Activated CD8-positive, alpha-beta memory T cell treated with anti-CD3 and anti-CD28 coated beads for 36 hours (primary cell): Measurements from ENCODE around the gene LOXL4. TPM values are rescaled to one million over a fixed set of nuclear protein-coding genes. Genes with fewer than 3 reads are reported as not detected.

Experiments used
- CTCF ChIA-PET: fragments of 350-600 bp; sonication (Branson Sonifier 250); formaldehyde crosslinking; loops from one replicate; lab custom pipeline; 2021; ENCODE audit warnings: antibody characterized with exemption; lab: Charles Lee
- POLR2A ChIA-PET: fragments of 350-600 bp; sonication (Branson Sonifier 250); formaldehyde crosslinking; loops from one replicate; lab custom pipeline; 2021; ENCODE audit warnings: antibody characterized with exemption; lab: Charles Lee
- total RNA-seq, 2 experiments: library from RNA; stranded (reverse); gene quantifications; one replicate each; pipeline ENCODE4 v1.2.3, GENCODE V29; 2021

Gene LOXL4
- total RNA-seq, 2 experiments from 2014 or later = not detected

GRCh38 chr10:98296524-98296923 is 28.5 kb upstream of the LOXL4 start:
- ChIA-PET POLR2A (no interaction called here), CTCF (no interaction called here)

GRCh38 chr10:98295907-98296306 is 27.9 kb upstream of the LOXL4 start:
- CTCF ChIA-PET = no interaction called here

DNA sequence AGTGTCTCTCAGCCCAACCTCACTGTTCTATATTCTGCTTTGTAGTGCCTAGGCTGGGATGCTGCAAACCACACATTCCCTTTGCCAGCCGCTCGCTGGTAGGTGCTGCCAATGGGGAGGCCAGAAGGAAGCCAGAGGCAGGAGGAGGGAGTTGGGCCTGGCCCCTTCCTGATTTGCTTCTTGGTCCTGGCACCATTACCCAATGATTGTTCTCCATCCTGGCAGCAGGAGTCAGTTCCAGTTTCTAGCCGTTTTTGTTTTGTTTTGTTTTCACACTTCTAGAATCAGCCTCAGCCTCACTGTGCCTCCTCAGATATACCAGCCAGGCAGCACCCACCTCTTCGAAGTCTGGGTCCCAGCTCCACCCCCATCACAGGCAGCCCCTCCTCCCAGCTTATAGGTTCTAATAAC is 27.4 kb upstream of the LOXL4 start:
- CTCF ChIA-PET = no interaction called here

More at GRCh38 chr10:98295907-98296306, 27.9 kb upstream of the LOXL4 start:
- POLR2A ChIA-PET = no interaction called here

GRCh38 chr10:98294270-98294627 is 26.3 kb upstream of the LOXL4 start:
- ChIA-PET POLR2A (no interaction called here), CTCF (no interaction called here)

More for the DNA sequence above, 27.4 kb upstream of the LOXL4 start:
- POLR2A ChIA-PET = no interaction called here

DNA sequence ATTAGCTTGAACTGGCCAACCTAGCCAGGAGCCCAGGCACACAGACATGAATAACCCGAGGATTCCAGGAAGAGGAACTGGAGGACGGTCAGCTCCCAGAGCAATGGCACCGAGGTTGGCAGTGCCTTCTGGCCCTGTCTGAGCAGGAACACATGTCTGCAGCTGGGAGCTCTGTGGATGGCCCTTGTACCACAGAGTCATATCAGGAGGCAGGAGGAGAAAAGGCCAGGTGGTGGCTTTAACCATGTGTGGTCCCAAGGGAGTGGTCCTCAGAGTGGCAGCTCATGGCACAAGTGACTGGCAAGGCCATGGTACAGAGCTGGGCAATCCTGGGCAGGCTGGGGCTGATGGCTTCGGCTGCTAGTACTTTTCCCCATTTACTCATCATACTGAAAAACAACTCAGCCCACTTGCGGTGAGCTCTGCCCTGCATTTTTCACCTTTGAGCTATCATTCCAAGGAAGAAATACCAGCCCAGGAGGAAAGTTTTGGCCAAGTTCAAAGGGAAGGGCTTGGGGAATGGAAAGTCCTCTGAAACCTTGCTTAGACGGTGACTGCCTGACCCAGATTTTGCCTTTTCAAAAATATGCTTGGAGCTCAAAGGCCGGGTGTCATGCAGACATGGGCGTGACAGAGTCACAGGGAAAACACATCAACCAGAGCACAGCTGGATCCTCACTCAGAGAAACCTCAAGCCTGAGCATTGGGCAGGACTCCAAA is 25.7 kb upstream of the LOXL4 start:
- CTCF ChIA-PET = no interaction called here
- POLR2A ChIA-PET = no interaction called here

DNA sequence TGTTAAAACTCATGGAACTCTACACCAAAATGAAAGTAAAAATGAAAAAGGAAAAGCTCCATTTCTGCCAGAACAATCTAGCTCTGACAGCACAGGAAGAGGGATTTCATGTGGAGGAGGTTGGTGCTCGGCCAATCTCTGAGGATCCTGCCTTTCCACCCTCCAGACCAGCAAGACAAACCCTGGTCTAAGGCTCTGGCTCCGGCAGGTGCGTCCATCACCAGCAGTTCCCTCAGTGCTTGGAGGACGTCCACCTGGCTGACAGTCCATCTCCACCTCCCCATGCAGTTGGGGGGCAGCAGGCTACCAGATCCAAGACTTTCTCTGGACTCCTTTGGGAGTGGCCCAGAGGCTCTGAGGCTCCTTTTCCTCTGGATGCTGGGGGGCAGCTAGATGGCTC is 25.0 kb upstream of the LOXL4 start:
- POLR2A ChIA-PET = no interaction called here
- CTCF ChIA-PET = no interaction called here

DNA sequence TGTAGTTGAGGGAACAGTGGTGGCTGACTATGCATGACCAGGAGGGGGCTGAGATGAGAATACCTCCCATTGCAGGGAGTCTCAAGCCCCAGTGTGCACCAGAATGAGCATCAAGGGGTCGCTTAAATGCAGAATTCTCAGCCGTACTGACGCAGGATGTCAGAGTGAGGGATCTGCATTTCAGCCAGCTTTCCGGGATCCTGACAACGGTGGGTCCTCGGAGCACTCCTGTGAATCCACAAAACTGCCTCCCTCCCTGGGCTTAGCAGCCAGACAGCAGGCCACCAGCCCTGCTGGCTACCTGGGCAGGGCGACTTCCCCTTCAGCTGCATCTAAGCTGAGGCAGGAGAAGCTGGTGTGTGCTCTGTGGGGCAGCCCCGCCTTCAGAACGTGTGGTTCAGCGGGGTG is 21.8 kb upstream of the LOXL4 start:
- CTCF ChIA-PET = no interaction called here

DNA sequence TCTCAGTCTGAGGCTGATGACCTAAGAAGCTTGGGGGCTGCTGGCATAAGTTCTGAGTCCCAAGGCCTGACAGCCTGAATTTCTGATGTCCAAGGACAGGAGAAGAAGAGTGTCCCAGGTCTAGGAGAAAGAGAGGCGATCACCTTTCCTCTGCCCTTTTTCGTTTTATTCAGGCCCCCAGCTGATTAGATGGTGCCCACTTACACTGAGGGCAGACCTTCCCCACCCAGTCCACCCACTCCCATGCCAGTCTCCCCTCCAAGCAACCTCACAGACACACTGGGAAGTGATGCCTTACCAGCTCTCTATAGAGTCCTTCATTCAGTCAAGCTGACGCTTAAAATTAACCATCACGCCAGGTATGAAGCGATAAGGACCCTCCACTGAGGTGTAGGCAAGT is 19.3 kb upstream of the LOXL4 start:
- ChIA-PET CTCF (no interaction called here), POLR2A (no interaction called here)

More for the DNA sequence above, 21.8 kb upstream of the LOXL4 start:
- POLR2A ChIA-PET = no interaction called here

DNA sequence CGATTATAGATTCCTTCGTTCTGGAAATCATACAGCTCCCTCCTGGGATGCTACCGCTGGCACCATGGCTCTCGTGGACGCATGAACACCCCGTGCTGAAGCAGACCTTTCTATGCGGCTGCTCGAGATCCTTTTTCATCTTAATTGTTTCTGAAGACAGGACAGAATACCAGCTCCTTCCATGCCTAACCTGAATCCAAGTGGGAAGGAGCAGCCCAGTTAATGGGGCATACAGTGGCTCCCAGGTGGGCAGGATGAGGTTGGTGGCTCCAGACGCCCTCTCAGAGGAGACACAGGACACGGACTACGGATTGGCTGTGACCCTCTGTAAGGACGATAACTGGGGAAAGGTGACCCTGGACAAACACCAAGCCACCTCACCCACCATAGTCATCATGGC is 18.4 kb upstream of the LOXL4 start:
- CTCF ChIA-PET = no interaction called here
- POLR2A ChIA-PET = no interaction called here

DNA sequence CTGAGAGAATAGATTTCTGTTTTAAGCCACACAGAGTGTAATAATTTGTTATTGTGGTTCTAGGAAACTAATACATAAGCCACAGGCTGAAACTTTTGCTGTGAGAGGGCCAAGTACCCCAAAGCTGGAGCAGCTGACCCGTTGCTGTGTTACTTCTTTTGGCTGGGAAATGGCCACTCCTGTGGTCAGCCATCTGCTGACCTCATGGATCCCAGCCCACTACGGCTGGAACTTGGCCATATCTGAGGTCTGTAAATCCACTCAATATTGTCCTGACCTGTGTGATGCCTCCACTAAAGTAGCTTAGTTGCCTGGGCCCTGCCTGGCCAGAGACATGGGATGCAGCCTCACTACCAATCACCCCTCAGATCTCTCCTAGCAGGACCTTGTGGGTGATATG is 17.4 kb upstream of the LOXL4 start:
- CTCF ChIA-PET = no interaction called here
- POLR2A ChIA-PET = no interaction called here

GRCh38 chr10:98276311-98276710 is 8.3 kb upstream of the LOXL4 start:
- ChIA-PET POLR2A (no interaction called here), CTCF (no interaction called here)

DNA sequence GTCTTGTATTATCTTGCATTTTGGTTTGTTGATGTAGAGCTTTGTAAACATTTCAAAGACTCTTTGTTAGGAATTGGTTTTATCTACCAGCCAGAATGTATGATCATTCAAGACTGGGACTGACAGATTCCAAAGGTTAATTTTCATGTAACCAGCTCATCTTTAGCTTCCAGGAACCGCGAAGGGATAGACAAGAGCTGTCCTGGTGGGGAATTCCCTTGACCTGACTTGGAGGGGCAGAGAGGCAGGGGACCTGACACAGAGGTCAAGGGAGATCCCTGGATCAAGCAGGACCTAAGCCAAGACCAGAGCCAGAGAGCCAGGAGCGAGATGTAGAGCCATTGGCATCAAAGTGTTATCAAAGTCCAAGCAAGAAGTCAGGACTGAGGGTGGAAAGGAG is 6.6 kb upstream of the LOXL4 start:
- ChIA-PET CTCF (no interaction called here), POLR2A (no interaction called here)

DNA sequence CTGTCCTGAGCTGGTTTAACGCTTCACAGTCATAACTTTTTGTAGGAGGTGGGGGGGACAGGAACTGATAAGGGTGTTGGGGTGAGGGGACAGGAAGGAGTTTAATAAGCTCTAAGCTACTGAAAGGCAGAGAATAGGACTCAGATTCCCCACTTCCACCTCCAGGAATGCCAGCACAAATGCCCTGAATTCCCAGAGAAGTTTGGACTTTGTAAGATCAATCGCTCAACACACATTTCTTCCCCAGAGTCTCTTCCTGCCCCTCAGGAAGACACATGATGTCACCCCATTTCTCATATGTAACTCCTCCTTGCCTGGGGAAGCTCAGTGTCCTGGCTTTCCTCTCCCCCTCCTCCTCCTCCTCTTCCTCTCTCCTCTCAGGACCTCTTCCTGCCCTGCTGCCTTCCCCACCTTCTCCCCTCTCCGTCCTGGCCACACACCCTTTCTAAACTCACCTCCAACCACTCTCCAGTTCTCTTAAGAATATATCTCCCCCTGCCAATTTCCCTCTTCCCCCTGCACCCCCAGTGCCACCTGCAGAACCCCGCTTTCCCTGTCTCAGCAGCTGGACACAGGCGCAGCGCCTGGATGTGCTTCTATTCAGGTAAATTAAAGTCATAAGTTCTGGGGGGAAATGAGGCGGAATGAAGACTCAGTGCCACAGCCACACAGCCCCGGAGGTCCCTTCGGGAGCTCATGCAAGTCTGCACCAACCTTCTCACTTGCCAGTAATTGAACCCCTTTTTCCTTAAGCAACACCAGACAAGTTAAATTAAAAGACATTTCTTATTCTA is 5.3 kb upstream of the LOXL4 start:
- ChIA-PET CTCF (no interaction called here), POLR2A (no interaction called here)

DNA sequence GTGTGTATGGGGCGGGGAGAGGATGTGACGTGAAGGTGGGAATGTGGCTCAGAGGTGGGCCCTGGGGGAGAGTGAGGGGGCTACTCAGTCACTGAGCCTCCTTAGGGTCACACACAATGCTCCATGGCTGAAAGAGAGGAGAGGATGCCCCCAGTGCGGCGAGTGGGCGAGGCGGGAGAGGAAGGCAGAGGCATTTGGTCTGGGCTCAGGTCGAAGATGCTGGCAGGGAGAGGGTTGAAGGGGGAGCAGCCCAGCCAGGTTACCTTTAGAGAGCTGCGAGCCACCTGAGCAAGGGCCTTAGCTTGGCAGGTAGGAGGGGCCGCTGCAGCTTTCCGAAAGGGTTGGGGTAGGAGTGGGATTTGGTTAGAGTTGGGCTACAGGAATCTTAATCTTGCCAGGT is 4.7 kb upstream of the LOXL4 start:
- ChIA-PET POLR2A (no interaction called here), CTCF (no interaction called here)

DNA sequence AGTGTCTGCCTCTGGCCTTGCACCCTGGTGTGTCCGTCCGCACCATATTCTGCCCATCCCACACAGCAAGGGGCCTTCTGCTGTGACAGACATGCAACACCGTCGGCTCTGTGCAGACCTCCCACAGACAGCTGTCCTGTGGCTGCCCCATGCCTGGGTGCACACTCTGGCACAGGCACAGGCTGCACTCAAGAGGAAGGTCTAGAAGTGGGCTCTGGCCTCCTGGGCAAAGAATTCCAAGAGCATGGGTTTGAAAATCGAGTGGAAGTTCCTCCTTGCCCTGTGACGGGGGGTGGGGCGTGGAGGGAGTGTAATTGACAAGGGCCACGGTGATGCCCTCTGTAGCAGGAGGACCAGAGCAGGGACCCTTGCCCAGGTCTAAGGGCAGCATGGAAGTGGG is 4.3 kb upstream of the LOXL4 start:
- CTCF ChIA-PET = no interaction called here
- POLR2A ChIA-PET = no interaction called here

- CTCF ChIA-PET = interaction anchor here (0.6 kb wide), 1 partner anchor 751 kb away, joined by 3 read pairs; no protein-coding TSS in a partner anchor
Measured at GRCh38 chr10:98270786-98271185, 2.8 kb upstream of the LOXL4 start.

DNA sequence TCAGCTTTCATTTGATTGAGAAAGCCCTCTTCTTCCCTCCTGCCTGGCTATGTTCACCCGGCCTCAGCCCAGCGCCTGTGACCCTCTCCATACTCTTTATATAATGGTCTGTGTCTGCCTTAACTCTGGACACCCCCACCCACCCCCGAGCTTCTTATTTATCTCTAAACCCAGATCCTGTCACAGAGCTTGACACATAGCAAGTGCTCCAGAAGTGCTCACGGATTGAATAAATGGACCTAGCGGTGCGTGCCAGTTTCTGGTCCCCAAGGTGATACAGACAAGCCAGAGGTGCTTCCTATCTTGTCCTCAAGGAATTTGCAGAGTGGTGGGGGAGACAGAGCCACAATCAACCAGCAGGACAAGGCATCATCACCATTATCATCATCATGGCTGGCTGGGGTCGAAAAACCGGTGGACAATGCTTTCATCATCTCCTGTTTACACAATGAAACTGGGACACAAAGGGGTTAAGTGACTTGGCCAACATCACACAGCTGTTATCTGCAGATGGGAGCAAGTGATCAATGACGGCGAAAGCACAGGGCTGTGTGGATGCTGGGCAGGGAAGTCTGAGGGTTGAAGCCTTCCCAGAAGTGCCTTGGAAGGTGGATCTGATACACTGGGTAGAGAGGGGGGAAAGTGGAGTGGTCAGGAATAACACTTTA is 2.2 kb upstream of the LOXL4 start:
- POLR2A ChIA-PET = no interaction called here
- CTCF ChIA-PET = no interaction called here

More at GRCh38 chr10:98270786-98271185, 2.8 kb upstream of the LOXL4 start:
- POLR2A ChIA-PET = no interaction called here

GRCh38 chr10:98269435-98269912 is 1.5 kb upstream of the LOXL4 start:
- CTCF ChIA-PET = no interaction called here
- POLR2A ChIA-PET = no interaction called here

DNA sequence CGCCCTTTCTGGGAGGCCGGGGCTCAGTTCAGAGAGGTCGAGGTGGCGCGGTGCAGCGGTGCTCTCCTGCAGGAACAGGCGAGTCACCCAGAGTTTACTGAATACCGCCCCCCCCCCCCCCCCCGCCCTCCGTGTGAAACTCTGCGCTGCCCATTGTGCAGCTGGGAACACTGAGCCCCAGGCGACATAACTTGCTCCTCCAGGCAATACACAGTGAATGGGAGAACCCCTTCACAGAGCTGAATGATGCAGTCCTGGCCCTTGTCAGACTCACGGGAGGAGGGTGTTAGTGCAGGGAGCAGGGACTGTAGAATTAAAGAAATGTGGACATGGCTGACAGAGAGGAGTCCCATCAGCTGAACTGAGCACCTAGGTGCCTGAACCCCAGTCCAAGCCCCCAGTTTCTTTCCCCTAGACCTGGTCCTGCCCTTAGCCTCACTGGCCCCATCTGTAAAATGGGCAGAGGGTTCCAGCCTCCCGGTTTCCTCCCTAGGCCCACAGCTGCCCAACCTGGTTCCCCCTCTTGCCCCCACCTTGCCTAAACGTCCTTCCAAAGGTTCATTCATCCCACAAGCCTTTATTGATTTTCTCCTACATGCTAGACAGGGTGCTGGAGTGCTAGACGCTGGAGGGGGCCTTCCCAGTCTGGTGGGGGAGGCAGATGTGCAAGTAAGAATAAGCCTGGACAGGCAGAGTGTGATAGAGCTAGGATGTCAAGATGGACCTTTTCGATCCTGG is 869 bp upstream of the LOXL4 start:
- ChIA-PET CTCF (no interaction called here), POLR2A (no interaction called here)
